ENCODE results near the gene CSNK1D.
"Not testable (repeated sequence)": the region's sequence is repeated elsewhere in the genome, so short reads cannot be mapped to it uniquely, and the experiment has no call there.

Gene CSNK1D

DNA sequence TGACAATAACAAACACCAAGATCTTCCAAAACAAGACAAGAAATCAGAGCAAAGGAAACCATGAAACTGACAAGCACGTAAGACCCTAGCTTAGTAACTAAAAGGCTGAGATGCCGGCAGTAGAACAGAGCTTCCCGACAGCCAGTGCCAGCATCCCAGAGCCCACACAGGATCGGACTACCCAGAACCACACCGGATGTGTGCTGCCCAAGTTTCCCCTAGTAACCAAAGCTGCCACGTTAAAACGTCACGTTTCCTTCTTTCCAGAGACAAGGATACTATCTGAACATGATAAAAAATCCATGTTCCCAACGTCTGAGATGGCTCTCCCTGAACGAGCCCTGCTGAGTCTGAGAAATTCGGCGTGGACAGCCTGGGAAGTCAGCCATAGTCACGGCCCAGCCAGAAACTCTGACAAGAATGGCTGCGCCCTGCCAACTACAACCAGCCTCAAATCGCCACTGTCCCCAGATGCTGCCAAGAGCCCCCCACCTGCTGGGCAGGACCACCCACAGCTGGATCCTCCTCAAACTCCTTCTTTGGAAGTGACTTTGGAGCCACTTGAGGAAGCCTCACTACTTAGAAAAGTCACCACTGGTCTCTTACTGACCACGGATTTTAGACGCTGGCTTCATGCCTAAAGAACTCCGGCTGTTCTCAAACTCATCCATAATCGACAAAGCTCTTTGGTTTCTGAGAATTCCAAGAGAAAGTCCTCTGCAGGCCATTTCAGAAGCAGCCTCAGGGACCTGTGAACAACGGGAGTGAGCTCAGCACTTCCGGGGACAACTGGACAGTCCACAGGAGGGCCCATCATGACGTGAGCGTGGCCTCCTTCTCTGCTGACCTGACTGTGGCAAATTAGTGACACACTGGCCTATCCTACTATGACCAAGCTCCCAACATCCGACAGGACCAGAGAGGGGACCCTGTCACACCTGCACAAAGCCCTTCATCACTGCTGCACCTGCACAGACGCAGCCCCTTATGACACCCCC is 77.5 kb downstream of the CSNK1D start:
- TF ChIP-seq, protein P1, sequence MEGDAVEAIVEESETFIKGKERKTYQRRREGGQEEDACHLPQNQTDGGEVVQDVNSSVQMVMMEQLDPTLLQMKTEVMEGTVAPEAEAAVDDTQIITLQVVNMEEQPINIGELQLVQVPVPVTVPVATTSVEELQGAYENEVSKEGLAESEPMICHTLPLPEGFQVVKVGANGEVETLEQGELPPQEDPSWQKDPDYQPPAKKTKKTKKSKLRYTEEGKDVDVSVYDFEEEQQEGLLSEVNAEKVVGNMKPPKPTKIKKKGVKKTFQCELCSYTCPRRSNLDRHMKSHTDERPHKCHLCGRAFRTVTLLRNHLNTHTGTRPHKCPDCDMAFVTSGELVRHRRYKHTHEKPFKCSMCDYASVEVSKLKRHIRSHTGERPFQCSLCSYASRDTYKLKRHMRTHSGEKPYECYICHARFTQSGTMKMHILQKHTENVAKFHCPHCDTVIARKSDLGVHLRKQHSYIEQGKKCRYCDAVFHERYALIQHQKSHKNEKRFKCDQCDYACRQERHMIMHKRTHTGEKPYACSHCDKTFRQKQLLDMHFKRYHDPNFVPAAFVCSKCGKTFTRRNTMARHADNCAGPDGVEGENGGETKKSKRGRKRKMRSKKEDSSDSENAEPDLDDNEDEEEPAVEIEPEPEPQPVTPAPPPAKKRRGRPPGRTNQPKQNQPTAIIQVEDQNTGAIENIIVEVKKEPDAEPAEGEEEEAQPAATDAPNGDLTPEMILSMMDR (IDR thresholded peaks at IDR 0.05; ENCODE audit: borderline replicate concordance, insufficient read depth, low read depth, low read length), result no peak
- no peak overlapping the region for H3K4me3 ChIP-seq (ENCODE audit: low read depth, low read length)

DNA sequence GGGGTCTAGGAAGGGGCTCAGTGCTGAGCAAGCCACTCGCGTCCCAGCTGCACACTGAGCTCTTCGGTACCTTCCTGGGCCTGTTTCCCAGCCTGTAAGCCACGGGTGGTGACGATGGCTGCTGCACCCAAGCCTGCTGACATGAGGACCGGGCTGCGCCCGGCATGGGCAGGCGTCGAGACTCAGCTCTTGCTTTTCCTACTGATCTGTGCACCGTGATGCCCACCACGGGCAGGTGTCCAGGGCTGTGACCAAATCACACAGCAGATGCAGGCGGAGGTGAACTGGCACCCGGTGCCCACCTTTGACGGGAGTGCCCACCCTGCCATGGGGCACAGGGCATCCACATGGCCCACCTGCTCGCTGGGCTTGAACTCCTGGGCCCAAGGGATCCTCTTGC is 78.7 kb downstream of the CSNK1D start:
- TF ChIP-seq, protein P1 (IDR thresholded peaks at IDR 0.05; ENCODE audit: borderline replicate concordance, insufficient read depth, low read depth, low read length), result no peak
- H3K4me3 ChIP-seq (ENCODE audit: low read depth, low read length), result no peak overlapping the region

DNA sequence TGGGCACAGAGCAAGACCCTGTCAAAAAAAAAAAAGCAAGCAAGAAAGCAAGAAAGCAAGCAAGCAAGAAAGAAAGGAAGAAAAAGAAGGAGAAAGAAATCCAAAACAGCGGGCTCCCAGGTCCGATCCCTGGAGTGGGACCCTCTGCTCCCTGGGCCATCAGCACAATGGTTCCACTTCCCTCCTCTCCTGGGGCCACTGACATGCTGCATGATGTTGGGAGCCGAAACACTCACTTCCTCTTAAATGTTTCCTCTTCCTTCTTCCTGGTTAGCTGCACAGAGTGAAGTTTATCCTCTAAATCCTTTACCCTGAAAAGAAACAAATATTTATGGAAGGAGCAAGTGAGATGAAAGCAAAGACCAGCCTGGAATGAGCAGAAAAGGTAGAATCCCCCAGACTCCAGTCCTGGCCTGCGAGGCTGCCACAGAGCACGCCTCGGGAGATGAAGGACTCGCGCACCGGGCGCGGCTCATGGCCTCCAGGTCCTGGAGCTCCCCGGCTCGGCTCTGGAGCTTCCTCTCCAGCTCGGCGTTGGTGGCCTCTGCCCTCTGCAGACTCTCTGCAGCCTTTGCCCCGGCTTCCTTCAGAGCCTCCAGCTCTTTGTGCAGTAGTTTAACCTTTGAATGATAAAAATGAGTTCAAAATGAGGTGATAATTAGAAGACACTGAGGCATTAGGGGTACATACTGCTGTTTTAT is 79.8 kb downstream of the CSNK1D start:
- TF ChIP-seq, protein P1 (IDR thresholded peaks at IDR 0.05; ENCODE audit: borderline replicate concordance, insufficient read depth, low read depth, low read length), result no peak
- H3K4me3 ChIP-seq (ENCODE audit: low read depth, low read length), result no peak overlapping the region

DNA sequence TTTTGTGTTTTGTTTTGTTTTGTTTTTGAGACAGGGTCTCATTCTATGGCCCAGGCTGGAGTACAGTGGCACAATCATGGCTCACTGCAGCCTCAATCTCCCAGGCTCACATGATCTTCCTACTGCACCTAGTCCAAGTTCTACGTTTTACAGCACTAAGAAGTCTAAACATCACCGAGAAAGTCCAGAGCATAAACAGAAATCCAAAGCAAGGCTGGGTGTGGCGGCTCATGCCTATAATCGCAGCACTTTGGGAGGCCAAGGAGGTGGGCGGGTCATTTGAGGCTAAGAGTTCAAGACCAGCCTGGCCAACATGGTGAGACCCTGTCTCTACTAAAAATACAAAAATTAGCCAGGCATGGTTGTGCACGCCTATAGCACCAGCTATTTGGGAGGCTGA is 80.5 kb downstream of the CSNK1D start:
- not testable (repeated sequence) for H3K4me3 ChIP-seq (ENCODE audit: low read depth, low read length)
